NCI-H2029 treated with DMSO at 0.1 percent for 48 hours (cell line): ENCODE measurements around the gene RNF103.
"Not testable (repeated sequence)": the region's sequence is repeated elsewhere in the genome, so short reads cannot be mapped to it uniquely, and the experiment has no call there.

ENCODE experiments used
- DNase-seq: peaks from one replicate; lab custom pipeline; 2025; lab: John Stamatoyannopoulos, UW

Gene RNF103

DNA sequence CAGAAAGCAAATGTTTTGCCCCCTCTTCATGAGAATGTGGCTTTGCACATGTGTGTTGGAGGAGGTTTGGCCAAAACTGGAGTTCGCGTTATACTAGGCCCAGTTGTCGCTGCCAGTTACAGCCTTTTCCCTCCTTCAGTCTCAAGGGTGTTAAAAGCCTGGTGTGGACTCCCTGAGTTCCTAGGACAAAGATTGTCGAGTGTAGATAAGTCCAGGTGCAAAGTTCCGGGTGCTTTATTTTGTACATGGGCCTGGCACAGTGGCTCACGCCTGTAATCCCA is 542 bp upstream of the RNF103 start:
- no peak for DNase-seq

DNA sequence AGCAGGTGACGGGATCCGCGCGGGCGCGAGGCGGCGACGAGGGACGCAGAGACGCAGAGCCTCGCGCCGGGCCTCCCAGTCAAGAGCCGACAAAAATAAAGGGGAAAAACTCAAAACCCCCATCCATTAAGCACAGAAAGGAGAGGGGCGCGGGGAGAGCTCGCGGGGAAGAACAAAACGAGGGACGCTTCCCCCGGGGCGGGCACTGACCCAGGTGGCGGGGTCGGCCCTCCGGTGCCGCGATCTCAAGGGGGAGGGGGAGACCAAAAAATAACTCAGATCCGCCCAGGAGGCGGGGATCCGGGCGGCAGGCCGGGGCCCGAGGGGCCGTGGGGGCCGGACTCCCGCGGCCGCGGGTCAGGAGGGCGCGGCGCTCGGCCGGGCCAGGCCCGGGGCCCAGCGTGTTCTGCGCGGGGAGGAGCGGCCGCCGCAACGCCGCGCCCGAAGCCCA is 597 bp downstream of the RNF103 start:
- no peak for DNase-seq

DNA sequence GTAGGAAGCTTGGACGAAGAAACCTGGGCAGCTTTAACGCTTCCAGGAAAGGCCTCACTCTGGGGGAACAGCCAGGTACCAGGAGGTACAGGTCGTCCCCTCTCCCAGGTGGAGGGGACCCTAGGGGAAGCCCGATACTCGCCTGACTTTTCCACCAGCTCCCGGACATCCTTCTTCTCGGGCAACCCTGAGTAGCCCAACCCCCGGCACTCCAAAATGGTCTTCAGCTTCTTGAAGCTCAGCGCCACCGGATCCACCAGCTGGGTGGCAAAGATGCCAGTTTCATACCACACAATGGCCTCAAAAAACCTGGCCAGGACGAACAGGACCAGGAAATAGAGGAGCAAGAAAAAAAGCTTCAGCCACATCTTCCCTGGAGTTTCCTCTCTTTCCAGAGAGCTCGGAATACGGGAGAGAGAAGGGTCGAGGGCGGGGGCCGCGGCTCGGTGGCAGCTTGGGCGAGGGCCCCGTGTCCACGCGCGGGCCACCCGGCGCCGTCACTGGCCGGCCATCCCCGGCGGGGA is 1.1 kb downstream of the RNF103 start:
- no peak for DNase-seq

DNA sequence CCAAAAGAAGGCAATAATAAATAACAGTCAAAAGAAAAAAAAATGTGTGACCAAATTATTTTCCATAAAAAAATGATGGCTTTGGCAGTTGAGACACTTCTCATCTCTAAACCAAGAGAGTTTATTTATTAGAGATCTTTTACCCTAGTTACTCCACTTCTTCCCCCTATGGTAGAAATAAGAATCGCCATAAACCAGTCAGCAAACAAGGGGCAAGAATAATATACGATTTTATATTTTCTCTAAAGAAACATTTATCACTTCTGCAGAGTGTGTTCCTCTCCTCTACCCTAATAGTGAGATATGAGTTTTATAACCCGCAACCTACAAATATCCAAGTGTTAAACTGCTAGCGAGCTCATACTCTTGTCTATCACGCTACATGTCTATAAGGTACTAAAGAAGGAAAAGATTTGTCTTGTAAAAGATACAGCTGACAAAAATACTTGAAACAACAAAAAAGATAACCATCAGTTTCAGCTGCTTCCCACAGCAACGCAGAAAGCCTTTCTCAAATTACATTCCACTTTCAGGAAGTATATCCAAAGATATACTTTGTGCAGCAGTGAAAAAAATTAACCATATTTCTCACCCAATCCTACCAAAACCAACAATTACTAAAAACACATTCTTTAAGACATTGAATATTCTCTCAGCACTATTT is 2.3 kb downstream of the RNF103 start:
- DNase-seq = no peak

DNA sequence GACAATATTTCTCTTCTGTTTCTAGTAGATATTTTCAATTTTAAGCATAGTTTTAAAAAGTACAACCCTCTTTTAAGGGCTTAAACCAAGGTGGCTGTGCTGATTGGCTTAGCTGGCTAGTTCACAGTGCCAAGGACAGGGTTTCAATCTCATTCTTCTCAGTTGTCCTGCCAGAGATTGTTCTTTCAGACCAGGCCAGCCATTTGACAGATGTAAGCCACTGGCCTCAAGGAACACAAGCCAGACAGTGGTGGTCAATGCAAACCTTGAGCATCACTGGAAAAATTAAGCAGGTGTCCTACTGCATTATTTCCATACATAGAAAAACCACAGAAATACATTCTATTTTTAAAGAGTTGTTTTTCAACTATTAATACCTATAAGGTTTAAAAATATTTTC is 5.9 kb downstream of the RNF103 start:
- no peak for DNase-seq

DNA sequence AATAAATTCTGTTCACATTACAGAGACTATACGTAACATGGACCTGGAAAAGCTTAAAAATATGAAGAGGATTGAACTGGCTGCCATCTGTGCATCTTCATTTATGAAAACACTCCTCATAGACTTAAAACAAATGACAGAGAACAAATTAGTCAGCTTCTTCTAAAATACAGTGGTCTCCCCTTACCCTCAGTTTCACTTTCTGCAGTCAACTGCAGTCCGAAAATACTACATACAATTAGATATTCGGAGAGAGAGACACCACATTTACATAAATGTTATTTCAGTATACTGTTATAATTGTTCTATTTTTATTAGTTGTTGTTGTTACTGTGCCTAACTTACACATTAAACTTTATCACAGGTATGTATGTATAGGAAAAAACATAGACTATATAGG is 6.5 kb downstream of the RNF103 start:
- no peak for DNase-seq

DNA sequence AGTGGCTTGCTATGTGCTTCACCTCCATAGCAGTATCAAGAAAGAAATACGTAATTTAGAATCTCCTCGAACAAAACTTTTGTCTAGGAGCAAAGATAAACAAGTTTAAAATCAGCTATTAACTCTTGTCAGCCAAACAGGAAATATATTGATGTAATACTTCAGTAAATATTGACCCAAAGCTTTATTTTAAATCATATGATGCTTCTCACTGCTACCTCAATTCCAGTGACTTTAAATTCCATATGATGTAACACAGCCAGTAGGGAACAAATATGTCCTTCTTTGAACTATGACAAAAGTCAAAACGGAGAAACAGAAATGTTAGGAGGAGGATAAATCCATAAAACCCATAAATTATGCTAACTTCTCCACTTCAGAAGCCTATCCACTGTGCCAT is 7.2 kb downstream of the RNF103 start:
- no peak for DNase-seq

DNA sequence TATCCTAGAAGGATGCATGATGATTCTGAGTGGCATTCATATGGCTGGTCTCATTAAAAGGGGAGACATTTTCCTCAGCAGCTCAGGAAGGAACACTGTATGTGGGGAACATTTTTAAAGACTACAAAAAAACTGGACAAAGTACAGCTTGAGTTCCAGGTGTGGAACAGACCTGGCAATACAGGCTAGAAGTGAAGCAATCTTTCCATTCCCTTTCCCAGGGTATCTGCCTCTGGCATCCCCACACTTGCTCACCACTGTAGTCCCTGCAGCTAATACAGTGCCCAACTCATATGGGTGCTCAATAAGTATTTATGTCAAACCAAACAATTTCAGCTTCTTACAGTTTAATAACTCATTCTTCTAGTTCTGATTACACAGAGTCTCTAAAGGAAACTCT is 8.1 kb downstream of the RNF103 start:
- no peak for DNase-seq

DNA sequence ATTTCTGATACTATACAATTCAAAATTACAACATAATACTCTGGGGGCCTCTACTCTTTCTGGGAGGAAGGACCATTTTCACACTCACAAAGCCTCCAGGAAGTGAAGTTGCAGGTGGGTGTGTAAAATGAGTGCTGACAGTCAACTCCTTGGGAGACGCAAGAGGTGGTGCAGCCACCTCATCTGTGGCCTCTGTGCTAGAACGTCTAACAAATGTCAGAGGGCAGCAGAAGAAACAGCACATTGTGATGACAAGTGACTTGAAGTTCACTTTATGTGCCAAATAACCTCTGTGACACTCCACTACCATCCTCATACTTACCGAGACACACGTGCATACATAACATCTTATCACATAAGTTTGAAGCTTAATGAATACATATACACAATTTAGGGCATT is 10.2 kb downstream of the RNF103 start:
- no peak for DNase-seq

DNA sequence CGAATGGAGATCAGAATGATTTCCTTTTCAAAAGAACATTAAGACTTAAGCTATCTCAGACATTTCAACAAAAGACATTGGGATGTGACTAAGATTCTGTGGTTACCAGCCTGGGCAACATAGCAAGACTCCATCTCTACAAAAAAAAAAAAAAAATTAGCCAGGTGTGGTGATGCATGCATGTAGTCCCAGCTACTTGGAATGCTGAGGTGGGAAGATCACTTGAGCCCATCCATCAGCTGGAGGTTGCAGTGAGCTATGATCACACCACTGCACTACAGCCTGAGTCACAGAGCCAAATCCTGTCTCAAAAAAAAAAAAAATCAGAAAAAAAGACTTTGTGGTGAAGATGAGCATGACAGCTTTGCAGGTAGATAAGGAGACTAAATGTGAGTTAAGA is 12.8 kb downstream of the RNF103 start:
- no peak for DNase-seq

DNA sequence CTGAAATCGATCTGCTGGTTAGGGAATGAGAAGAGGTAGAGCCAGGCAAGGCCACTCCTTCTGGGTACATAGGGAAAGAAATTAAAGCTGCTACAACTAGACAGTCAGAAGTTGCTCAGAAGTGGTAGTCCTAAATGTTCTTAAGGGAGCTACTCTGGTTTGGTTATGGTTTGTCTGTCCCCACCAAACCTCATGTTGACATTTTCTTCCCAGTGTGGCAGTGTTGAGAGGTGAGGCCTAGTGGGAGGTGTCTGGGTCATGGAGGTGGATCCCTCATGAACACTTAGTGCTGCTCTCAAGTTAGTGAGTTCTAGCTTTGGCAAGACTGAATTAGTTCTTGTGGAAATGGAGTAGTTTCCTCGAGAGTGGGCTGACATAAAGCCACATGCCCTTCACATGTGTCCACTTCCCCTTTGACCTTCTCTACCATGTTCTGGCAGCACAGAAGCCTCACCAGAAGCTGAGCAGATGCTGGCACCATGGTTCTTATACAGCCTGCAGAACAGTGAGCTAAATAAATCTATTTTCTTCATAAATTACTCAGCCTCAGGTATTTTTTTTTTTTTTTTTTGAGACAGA is 14.7 kb downstream of the RNF103 start:
- no peak for DNase-seq

DNA sequence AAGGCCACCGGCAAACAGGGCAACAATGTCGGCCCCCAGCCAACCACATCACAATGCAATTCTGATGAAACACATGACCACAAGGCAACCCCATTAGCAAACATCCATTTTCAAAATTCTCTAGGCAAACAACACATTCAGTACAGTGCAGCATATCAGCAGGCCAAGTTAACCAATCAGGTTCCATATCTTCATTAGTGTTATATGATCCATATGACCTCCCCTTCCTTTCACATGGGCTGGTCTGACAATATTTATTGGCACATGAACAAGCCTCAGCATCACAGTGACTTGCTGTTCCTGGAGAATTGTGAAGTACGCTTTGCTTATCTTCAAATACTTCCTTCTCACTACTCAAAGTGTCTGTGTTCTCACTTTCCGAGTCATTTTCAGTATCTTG is 19.8 kb downstream of the RNF103 start:
- no peak for DNase-seq

DNA sequence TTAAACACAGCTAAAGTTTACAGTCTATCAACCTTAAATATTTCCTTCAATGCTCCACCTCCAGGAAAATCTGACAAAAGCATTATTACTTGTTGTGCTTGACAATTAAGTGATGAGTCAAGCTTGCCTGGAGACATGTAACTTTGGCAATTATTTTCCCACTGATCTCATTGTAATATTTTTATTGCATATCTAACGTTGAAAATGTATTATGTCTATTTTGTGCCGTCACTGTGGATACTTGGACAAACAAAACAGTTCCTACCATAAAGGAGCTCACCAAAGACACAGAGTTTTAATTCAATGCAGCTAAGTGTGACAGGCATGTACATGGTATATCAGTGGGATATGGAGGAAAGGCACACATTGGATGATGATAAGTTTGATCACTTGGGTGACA is 24.7 kb downstream of the RNF103 start:
- DNase-seq = no peak

DNA sequence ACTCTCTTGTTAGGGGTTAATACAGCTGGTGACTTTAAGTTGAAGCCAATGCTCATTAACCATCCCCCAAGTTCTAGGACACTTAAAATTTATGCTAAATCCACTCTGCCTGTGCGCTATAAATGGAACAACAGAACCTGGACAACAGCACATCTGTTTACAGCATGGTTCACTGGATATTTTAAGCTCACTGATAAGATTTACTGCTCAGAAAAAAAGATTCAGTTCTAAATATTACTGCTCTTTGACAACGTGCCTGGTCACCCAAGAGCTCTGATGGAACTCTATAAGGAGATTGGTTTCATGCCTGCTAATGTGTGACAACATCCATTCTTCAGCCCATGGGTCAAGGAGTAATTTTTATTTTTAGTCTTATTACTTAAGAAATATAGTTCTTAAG is 27.5 kb downstream of the RNF103 start:
- DNase-seq = no peak

DNA sequence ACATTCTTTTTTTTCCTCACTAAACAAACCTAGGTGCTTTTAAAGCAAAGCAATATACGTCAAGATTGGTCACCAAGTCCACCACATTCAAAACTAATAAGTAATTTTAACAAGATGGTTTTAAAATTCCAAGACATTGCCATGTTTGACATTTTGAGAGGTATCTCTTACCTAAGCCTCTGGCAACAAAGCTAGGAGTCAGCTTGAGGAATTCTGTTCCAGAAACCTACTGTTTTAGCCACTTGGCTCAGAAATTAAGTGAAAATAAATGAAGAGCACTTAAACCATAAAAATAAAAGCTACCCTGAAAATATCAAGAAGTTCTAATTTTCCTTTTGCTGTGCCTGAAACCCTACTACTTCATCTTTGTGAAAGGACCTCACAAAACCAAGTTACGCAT is 30.4 kb downstream of the RNF103 start:
- no peak for DNase-seq

DNA sequence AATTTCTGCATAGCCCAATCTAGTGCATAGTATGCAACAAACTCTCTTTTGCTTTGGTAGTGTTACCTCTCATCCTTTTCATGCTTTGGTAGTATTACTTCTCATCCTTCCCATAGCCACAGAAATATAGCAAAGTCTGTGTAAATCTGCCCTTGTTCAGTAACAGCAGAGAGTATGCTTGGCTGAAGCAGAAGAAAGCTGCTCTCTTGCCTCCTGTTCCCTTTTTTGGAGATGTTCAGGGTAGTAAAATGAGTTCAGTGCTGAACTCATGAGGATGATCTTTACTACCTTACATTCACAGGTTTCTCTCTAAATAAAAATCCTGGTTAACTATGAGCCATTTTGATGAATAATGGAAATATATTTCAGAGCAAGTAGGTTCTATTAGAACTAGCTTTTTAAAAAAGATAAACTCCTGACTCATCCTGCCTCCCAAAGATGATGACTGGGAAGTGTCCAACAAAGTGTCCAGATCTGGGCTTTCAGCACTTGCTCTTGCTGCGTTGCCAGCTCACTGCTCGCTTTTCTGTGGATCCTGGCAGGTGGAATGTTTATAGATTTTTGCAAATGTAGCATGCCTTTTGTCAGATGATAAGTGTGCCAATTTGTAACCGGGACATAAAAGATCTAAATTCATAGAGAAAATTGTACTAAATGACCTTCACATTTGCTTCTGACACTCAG is 31.0 kb downstream of the RNF103 start:
- no peak for DNase-seq

DNA sequence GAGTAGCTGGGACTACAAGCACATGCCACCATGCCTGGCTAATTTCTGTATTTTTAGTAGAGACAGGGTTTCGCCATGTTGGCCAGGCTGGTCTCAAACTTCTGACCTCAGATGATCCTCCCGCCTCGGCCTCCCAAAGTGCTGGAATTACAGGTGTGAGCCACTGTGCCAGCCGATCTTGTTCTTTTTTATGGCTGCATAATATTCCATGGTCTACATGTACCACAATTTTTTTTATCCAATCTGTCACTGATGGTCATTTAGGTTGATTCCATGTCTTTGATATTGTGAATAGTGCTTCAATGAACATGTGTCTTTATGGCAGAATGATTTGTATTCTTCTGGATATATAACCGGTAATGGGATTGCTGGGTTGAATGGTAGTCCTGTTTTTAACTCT is 34.0 kb downstream of the RNF103 start:
- not testable (repeated sequence) for DNase-seq

DNA sequence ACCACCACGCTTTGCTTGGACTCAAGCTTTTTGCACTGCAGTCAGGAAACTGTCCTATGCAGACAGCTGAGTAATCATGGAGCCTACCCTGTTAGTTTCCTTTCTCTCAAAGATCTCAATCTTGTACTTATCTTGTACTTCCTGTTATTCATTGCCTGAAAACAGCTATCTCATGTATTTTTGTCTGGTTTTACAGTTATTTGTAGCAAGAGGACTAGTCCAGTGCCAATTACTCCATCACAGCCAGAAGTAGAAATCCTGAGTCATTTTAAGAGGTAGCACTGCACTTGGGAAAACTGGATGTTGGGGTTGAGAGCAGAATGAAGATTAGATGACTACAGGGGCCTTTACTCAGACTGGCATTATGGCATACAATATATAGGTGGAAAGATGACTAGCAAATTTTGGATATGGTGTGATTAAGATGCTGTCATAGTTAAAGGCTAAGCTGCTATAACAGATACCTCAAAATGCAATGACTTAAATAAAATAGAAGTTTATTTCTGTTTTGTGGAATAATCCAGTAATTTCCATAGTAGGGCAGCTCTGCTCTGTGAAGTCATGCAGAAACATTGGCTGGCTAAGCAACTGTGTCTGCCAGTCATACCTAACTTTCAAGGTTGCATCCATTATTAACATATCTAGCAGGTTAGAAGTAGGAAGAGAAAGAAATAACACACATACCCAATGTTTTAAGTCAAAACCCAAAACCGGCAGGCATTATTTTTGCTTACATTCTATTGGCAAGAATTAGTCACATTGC is 39.3 kb downstream of the RNF103 start:
- no peak for DNase-seq

DNA sequence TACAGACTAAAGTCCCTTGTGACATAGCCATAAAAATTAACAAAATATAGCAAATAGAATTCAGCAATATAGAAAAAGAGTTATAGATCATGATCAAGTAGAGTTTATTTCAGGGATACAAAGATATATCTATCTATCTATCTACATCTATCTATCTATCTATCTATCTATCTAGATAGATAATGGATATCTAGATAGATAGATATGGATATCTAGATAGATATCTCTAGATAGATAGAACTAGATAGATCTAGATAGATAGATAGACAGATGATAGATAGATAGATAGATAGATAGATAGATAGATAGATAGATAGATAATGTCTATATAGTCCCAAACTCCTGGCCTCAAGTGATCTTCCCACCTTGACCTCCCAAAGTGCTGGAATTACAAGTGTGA is 43.1 kb downstream of the RNF103 start:
- no peak for DNase-seq

DNA sequence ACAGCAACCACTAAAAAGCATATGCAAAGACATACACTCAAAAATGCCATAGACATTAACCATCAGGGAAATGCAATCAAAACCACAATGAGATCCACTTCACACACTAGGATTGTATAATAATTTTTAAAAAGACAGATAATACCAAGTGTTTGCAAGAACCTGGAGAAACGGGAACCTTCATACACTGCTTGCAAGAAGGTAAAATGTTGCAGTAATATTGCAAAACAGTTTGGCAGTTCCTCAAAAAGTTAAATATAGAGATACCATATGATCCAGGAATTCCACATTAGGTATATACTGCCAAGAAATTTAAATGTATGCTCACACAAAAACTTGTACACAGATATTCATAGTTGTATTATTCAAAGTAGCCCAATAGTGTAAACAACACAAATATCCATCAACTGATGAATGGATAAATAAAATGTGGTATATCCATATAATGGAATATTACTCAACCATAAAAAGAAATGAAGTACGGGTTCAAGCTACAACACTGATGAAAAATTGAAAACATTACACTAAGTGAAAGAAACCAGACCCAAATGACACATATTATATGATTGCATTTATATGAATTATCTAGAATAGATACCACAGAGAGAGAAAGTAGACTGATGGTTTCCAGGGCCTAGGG is 45.7 kb downstream of the RNF103 start:
- no peak for DNase-seq

DNA sequence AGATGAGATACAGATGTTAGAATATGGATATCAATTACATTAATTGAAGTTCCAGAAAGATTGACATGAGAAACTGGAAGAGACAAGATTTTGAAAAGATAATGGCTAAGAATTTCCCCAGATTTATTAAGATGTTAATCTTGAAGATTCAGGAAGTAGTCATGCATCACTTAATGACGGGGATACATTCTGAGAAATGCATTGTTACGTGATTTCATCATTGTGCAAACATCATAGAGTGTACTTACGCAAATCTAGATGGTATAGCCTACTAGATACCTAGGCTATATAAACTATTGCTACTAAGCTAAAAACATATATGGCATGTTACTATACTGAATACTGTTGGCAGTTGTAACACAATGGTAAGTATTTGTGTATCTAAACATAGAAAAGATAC is 53.6 kb downstream of the RNF103 start:
- DNase-seq = no peak

DNA sequence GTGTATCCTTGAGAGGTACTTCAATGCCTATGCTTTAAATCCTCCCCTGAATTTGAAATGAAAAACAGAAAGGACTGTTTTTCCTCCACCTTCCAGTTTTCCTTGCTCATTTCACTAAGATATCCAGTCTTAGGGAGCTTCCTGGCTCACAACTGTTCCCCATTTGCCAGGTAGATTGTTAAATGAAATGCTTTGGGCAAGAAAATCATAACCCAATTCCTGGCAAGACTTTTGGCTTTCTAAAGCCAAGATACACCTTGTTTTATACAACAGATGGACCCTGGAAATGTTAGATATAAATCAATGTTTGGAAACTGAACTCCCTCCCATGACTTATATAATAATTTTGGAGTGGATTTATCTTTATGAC is 56.9 kb downstream of the RNF103 start:
- DNase-seq = no peak
